AG10803 (cell line): ENCODE results near the gene RPL9.
"Not testable (repeated sequence)": the region's sequence is repeated elsewhere in the genome, so short reads cannot be mapped to it uniquely, and the experiment has no call there.

Experiments
- DNase-seq: peaks from one replicate; pipeline ENCODE4 v3.0.0; 2010; ENCODE audit warnings: low read depth
- H3K4me3 ChIP-seq: 2 replicates; pipeline ENCODE4 v1.5.1; 2011; ENCODE audit warnings: mild to moderate bottlenecking, low read length, control low read depth
- TF ChIP-seq, protein P1 (sequence below): conservative IDR thresholded peaks from 2 replicates; pipeline ENCODE4 v1.5.1; 2011; ENCODE audit warnings: mild to moderate bottlenecking, low read length, control low read depth, inconsistent platforms

The RPL9 gene

DNA sequence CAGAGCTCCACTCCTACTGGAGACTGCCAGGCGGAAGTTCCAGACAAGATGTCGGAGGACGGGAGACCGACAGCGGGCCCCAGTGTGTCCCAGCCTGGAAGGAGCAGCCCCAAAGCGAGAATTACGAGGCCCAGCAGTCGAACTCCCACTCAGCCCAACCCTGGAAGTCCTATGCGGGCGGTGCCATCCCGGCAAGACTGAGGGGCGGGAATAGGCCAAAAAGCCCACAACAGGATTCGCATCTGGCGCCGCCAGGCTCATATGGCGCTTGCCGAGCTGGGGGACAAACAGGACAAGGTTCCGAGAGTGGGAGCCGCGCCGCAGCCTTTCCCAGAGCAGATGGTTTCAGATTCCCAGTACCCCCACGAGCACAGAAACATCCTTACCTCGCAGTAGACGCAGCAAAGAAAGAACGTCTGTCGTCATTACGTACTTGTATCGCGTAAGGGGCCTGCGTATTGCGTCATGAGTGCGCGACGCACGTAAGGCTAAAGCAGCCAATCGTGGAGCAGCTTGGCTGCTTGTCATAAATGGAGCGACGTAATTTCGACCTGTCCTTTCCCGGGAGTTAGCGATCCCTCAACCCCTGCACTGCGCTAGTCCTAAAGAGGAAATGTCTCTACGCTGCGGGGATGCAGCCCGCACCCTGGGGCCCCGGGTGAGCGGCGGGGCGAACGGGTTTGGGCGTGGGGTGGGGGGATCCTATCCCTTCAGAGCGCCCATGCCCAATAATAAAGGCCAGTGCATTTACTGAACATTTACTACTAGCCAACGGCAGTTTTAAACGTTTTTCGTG is at the start of gene RPL9, which contains the start of gene LIAS:
RPL9 (minus strand) TSS at position 418 of the 796 bp plus-strand sequence. CDS start 483 bp downstream, outside the sequence.
LIAS (plus strand) TSS at position 552 of the 796 bp plus-strand sequence; CDS start at position 614, 62 bp downstream.
- TF ChIP-seq, protein P1, sequence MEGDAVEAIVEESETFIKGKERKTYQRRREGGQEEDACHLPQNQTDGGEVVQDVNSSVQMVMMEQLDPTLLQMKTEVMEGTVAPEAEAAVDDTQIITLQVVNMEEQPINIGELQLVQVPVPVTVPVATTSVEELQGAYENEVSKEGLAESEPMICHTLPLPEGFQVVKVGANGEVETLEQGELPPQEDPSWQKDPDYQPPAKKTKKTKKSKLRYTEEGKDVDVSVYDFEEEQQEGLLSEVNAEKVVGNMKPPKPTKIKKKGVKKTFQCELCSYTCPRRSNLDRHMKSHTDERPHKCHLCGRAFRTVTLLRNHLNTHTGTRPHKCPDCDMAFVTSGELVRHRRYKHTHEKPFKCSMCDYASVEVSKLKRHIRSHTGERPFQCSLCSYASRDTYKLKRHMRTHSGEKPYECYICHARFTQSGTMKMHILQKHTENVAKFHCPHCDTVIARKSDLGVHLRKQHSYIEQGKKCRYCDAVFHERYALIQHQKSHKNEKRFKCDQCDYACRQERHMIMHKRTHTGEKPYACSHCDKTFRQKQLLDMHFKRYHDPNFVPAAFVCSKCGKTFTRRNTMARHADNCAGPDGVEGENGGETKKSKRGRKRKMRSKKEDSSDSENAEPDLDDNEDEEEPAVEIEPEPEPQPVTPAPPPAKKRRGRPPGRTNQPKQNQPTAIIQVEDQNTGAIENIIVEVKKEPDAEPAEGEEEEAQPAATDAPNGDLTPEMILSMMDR: no peak
- peak within 1 kb of the TSS; percentile 89 for H3K4me3 ChIP-seq
- DNase-seq: peak; percentile 100

DNA sequence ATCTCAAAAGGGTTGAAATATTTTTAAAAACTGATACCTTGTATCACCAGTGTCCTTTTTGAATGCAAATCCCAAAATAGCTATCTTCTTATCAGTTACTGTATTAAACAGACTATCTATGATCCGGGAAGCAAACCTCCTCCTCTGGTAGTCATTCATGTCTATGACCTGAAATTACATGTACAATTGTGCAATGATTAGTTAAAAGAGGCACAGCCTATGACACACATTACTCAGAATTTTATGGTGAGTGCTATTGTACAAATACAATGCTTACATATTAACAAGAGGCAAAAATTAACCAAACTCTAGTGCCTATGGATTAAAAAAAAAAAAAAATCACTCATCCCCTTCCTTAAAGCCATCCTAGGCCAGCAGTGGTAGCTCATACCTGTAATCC is 46.9 kb upstream of the RPL9 start:
- DNase-seq: no peak
- TF ChIP-seq, protein P1: no peak
- no peak overlapping the region for H3K4me3 ChIP-seq

DNA sequence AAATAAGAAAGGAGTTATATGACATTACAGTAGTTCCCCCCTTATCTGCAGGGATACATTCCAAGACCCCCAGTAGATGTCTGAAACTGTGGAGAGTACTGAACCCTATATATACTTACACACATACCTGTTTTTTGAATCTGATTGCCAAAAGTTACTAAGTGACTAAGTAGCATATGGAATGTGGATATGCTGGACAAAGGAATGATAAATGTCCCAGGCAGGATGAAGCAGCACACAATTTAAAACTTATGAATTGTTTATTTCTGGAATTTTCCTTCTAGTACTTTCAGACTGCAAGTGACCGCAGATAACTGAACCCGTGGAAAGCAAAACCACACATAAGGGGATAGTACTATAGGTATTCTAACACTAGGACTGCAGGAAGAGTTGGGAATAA is 45.8 kb upstream of the RPL9 start:
- DNase-seq: no peak
- H3K4me3 ChIP-seq: no peak overlapping the region
- TF ChIP-seq, protein P1: no peak

DNA sequence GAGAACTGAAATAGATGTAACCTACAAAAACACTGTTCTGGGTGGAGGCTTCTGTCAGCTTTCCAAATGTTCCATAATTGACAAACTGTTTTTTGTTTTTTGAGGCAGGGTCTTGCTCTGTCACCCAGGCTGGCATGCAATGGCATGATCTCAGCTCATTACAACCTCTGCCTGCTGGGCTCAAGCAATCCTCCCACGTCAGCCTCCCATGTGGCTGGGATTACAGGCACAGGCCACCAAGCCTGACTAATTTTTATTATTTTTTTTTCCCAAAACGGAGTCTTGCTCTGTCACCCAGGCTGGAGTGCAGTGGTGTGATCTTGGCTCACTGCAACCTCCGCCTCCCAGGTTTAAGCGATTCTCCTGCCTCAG is 43.9 kb upstream of the RPL9 start:
- peak; percentile 35 for DNase-seq
- not testable (repeated sequence) for H3K4me3 ChIP-seq

DNA sequence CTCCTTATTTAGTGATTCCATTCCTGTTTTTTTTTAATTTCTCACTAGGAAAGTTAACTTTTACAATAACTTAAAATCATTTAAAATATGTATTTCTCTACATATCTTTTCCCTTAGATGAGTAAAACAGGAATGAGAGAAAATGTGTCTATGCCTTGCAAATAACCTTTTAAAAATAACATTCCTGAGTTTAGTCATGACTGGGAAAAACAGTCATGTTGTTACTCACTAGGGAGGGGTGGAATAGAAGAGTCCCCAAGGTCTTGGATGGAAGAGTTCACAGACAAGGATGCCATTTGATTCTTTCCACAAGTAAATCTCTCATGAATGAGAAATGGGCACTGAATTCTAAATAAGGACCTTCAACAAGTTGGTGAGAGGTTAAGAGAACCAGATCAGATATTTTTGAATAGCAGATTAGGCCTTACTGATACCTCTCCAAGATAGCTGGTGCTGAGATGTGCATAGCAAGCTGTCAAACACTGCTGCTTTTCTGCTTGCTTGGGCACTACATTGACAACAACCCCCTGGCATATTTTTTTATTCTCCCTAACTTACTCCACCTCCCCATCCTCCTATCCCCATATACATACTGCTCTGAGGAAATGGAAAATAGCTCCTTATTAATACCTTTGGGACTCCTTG is 43.4 kb upstream of the RPL9 start:
- TF ChIP-seq, protein P1: no peak
- peak; percentile 78 for DNase-seq

DNA sequence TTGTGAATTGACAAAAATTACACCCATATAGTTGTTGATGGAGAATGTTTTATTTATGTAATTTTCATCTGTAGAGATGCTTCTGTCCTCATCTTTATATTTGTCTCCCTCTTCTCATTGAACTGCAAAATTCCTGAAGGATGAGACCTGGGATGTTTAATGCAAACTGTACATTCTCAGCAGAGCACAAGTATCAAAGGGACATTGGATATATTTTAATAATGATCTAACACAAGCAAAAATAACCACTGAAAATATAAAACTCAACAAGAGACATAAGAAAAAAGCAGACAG is 40.0 kb upstream of the RPL9 start:
- DNase-seq: no peak
- TF ChIP-seq, protein P1: no peak
- no peak overlapping the region for H3K4me3 ChIP-seq

More for the DNA sequence above, 43.4 kb upstream of the RPL9 start:
- no peak overlapping the region for H3K4me3 ChIP-seq

DNA sequence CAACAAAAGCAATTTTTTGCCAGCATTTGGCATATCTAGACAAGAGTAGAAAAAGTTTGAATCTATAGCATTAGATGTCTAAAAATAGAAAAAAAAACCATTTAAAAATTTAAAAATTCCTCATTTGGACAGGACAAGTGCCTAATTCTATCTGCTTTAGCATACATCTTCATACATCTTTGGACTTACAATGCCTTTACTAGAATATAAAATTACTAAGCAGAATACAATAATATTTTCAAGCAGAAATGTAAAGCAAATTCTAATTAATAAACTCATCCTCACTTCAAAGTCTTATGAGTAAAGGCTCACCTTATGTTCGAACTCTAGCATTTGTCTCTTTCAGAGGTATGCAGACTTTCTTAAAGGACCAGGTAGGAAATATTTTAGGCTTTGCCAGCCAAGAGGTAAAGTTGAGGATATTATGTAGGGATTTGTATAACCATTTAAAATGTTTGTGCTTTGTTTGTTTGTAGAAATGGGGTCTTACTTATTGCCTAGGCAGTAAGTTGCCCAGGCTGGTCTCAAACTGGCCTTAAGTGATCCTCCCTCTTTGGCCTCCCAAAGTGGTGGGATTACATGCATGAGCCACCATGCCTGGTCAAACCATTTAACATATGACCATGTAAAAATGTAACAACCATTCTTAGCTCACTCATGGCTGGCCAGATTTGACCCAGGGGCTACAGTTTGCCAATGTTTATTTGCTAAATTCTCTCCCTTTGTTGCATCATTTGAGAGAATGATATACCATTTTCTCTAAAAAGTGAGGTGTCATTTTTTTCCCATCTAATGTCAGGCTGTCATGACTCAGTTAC is 39.4 kb upstream of the RPL9 start:
- DNase-seq: no peak
- H3K4me3 ChIP-seq: no peak overlapping the region
- TF ChIP-seq, protein P1: no peak
